Right ventricle myocardium inferior (tissue), 1 donor: ENCODE results near the gene GPC6. TPM values are rescaled to one million over a fixed set of nuclear protein-coding genes. Genes with fewer than 3 reads are reported as not detected.
A peak's percentile ranks its signal among the peaks of the same experiment; 100 is the strongest.
"Not testable (repeated sequence)": the region's sequence is repeated elsewhere in the genome, so short reads cannot be mapped to it uniquely, and the experiment has no call there.

Source experiments
- ATAC-seq: fragments of 200-7000 bp; cut with Tn5 transposase; one replicate; pipeline ENCODE4 v1.9.1; 2020; ENCODE audit warnings: mild to moderate bottlenecking, moderate library complexity
- DNase-seq: peaks from one replicate; pipeline ENCODE4 v3.0.0; 2021; ENCODE audit errors: missing footprints
- intact Hi-C: fragments of 100-400 bp; cut with DNase I; formaldehyde crosslinking; loops from one replicate; pipeline ENCODE4 v1.11.0; 2022
- total RNA-seq: library from RNA; stranded (reverse); fragmentation: NEBNext Ultra II Directional; extraction: Animal tissue kit (Norgen Biotek cat#: 25700); gene quantifications from one replicate; pipeline ENCODE4 v1.2.1, GENCODE V29; 2021
- donor health status: DM: no; HTN: yes; CAD: no; lungs with severe emphysema.

Gene GPC6
- total RNA-seq, 1 donor from 2014 or later, result 2.6 TPM

DNA sequence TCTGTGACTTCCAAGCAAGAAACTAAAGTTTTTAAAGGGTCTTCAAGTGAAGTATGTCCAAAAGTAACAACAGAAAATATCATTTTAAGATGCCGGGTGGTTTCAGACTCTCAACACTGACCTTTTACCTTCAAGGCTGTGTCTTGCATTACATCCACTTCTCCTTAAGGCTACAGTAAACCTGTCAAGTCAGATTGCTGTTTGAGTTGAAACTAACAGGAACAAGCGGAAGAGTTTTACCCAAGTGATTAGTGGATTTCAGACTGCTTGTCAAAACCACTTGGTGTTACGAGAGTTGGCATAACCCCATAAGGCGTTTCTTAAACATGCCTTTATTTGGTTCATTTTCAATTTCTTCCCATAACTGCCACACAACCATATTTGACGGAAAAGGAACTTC, 969.8 kb downstream of the GPC6 start:
- no peak for ATAC-seq
- intact Hi-C loops, result no loop called here
- DNase-seq, result no peak

DNA sequence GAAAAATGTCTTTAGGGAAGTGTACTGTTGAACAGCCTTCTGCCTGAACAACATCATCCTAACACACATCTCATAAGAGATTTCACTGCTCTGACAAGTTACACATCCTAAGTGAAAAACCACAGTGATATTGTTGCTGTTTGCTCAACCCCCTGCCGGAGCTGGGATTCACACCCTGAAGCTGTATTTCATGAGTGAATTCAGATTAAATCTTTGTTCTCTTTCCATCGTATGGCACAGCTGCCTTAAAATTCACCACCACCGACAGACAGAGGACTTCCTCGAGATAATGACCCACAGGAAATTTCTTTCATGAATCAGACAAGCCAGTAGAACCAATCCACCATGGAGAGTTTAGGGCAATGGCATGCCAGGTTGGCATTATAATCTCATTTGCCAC, 972.1 kb downstream of the GPC6 start:
- intact Hi-C loops, result no loop called here
- no peak for DNase-seq
- ATAC-seq, result no peak

DNA sequence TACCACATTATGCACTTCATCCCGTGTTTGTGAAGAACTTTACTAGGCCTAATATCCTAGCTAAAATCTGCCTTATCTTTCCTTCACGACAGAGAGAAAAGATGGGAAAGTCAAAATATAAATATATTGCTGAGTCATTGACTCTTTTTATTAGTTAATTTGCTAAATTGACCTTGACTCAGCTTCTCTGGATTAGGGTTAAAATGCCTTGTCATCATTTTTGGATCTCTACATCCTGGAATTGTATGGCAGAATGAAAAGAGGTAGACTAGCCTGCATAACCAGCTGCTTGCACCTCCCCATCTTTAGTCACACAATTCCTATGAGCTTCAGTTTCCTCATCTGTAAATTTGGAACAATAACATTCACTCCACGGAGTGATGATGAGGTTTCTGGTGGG, 972.5 kb downstream of the GPC6 start:
- no peak for ATAC-seq
- intact Hi-C loops, result no loop called here
- no peak for DNase-seq

DNA sequence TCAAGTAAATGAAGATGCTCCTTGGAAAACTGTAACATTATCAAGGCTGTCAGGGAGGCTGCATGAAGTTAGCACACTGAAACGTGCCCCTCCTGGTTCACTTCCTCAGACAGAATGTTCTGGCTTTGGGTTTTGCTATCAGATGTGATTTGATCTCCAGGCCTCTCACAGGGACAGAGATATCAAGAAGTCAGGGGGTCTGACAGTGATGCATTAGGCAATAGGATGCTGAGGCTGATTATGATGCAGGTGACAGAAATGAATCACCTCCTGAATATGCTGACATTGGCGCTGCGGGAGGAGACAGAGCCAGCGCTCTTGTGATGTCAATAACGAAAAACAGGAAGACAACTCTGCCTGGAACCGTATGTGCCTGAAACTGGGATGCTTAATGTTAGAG, 974.4 kb downstream of the GPC6 start:
- intact Hi-C loops, result no loop called here
- ATAC-seq, result no peak
- DNase-seq, result no peak

DNA sequence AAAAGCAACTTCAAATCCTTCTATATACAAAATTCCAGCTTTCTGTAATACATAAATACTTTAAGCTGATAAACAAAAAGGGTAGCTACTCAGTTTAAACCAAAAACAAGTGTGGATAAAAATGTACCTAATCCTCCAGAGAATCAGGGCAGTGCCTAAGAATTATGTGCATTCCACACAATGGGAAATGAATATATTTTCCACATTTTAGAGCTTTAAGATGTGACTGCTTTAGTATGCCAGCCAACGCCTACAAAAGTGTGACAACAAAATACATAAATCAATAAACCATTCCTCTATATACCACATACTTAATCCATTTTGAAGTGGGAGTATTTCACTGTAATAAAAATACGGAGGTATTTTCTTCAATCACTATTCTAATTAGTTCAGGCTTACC, 977.6 kb downstream of the GPC6 start:
- ATAC-seq (no peak), DNase-seq (no peak)
- intact Hi-C loops, result no loop called here

DNA sequence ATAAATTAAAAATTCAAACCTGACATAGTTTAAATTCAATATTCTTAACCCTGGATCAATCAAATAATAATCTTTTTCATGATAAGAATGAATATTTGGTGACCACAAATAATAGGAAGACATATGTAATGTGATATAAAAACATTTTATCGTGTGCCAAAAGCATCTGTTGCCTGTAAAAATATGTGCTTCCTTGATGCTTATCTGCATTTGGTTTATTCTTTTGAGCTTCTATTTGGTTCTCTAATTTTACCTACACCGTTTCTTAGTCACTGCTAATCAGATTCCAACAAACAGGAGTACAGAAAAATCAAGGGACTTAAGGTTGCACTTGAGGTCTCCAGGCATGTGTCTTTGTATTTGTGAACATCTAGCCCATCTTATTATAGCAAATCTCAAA, 978.3 kb downstream of the GPC6 start:
- intact Hi-C loops, result no loop called here
- no peak for ATAC-seq
- no peak for DNase-seq

DNA sequence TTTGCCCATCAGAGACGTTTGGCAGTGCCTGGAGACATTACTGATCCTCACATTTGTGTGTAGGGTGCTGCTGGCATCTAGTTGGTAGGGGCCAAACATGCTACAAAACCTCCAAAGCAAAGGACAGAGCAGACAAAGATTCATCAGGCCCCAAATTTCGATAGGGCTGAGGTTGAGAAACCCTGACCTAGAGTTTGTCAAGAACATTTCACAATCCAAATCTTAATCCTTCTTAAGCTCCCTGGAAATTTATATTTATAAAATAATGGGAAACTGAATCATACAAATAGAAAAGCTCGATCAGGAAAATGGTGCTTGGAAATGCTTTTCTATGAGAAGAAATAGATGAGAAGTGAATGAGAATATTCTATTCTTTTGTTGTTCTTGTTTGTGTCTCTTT, 979.3 kb downstream of the GPC6 start:
- intact Hi-C loops, result no loop called here
- no peak for ATAC-seq

DNA sequence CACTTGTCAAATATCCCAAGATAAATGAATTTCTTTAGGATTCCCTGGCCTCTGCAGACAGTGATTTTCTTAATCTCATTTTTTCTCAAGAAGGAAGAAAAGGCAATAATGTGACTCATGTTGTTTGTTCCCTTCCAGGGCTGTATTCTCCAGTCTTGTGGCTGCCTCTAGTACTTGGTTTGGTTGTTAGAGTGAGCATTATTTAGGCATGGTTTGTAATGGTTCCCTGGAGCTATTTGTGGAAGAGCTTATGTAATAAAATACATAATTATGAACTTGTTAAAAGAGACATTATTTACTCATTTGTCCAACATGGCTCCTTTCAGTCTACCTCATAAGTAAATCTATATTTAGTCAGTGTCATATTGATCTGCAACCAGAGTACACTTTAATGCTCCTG, 982.5 kb downstream of the GPC6 start:
- intact Hi-C loops, result no loop called here
- ATAC-seq (no peak), DNase-seq (no peak)

More for the DNA sequence above, 979.3 kb downstream of the GPC6 start:
- no peak for DNase-seq

DNA sequence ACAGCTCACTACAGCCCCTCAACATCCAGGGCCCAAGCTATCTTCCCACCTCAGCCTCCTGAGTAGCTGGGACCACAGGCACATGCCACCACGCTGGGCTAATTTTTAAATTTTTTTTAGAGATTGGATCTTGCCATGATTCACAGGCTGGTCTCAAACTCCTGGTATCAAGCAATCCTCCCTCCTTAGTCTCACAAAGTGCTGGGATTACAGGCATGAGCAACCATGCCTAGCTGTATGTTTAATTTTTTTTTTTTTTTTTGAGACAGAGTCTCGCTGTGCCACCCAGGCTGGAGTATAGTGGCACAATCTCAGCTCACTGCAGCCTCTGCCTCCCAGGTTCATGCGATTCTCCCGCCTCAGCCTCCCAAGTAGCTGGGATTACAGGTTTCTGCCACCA, 983.3 kb downstream of the GPC6 start:
- intact Hi-C loops, ATAC-seq, DNase-seq: not testable (repeated sequence)

DNA sequence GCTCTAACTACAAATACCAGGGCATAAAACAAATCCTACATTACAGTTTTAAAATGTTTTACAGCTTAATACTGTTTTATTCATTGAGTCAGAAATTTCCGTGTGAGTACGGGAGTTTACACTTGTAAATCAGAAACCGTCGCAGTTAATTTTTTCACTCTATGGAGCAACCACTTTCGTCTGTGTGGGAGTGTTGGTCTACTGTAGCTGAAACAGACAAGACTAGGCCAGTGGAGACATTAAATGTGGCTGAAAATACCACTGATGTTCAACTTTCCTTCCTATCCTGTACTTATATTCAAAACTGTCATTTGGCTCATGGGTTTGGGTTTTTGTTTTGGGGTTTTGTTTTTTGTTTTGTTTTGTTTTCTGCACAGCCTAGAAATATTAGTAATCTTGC, 984.2 kb downstream of the GPC6 start:
- ATAC-seq, result no peak
- intact Hi-C loops, result no loop called here
- no peak for DNase-seq

DNA sequence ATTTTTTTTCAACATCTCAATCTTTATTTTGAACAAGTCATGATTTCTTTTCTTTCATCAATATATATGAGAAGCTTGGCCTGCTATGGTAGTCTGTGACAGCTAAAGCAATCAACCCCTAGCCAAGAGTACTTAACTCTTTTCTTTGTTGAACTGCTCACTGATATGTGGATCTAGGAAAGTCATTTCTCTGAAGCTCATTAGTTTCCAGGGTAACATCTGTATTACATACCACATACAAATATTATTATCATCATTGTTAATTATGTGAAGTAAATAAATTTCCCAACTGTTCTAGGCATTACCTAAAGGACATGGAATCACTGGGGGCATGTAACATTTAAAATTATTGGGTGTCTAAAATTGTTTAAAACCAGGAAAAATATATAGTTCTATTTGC, 985.6 kb downstream of the GPC6 start:
- ATAC-seq (no peak), DNase-seq (no peak)
- intact Hi-C loops, result no loop called here

DNA sequence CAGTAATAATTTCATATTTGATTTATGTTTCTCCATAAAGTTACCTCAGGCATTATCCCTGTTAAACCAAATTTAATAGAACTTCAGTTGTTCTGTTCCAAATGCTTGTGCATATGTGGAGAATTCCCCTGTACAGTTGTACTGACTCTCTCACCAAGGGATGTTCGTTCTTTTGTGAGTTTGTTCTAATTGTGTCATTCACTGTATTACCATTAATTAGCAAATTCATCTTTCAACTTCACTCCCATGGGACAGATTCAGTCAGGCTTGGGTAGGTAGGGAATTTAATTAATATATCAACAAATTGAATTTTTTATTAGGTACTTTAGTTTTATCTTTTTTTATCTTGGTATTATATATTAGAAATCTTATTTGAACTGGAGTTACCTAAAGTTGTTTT, 987.5 kb downstream of the GPC6 start:
- ATAC-seq (no peak), DNase-seq (no peak)
- intact Hi-C loops, result no loop called here

DNA sequence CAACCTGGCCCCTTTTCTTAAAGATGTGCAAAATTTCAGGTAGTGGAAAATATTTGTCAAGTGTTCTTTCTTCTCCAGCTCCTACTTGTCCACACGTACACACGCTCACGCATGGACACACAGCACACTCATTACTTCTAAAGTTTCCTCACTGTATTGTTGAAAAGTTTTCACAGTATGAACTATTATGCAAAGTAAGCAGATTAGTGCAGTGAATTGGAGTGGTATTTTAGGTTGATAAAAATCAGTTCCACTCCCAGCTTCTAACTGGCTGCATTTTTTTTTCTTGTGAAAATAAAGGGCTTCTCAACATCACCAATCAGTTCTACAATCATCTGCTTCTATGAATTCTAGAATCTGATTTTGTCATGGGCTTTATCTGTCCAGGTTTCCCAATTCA, 988.4 kb downstream of the GPC6 start:
- DNase-seq (no peak), ATAC-seq (no peak)
- intact Hi-C loops, result no loop called here

DNA sequence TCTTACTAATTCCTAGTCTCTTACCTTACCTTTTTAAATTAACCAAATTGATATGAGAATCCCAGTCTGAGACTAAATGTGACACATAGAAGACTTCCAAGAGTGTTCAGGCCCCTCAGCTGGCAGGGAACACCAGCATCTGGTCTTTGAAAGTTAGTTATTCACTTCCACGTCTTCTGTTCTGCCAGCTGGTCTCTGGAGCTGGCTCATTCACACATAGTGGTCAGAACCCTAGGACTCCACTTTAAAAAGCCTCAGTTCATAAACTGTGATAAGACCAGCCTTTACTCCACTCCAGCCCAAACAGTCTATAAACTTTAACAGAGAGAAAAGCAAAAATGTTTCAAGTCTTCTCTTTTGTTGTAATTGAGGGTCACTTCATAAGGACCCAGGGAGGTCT, 989.9 kb downstream of the GPC6 start:
- intact Hi-C loops, result no loop called here
- no peak for ATAC-seq
- no peak for DNase-seq

DNA sequence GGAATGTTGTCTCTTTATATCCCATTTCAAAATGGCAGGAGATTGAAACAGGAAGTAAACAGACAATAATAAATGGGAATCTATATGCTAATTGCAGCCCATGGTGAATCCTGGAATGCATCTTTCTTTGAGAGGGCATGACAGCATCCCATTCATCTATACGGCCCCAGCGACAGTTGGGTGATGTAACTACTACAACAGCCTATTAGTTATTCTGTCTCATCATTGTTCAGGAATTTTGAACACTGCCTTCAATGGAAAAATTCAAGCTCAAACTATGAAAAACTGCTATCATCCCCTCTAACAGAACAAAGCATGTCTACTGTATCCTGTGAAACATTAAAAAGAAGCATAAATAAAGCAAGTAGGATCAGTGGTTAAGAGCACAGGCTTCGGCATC, 990.8 kb downstream of the GPC6 start:
- intact Hi-C loops, result no loop called here
- DNase-seq (no peak), ATAC-seq (no peak)

DNA sequence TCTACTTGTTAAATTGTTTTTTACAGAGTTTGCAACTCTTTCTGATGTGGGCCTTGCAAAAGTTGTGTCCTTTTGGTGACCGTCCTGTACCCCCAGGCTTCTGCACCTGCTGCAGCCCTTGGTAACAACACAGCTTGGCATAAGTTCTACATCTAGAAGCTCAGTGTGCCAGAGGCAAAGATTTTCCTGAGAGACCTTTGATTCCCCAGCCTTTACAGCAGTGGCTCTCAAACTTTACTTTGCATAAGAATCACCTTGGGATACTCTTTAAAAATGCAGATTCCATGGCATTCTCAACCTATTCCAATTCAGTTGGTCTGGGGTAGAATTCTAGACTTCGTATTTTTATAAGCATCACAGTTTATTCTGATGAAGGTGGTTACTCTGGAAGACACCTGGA, 991.9 kb downstream of the GPC6 start:
- ATAC-seq, result no peak
- DNase-seq, result no peak
- intact Hi-C loops, result no loop called here

DNA sequence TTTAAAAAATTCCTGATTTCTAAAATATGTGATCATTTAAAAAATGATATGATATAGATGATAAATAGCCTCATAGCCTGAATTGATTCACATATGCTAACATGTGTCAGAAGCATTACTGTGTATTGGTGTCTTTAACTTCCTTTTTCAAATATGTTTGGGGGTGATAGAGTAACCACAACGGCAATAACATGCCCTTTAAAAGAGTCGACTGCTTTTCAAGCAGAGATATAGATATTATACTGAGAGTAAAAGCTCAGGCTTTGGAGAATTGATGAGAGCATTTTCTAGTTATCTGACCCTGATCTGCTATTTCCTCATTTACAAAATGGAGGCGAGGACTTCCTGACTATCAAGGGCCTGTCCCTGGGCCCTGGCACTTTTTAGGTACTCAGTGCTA, 992.3 kb downstream of the GPC6 start:
- no peak for ATAC-seq
- intact Hi-C loops, result no loop called here

DNA sequence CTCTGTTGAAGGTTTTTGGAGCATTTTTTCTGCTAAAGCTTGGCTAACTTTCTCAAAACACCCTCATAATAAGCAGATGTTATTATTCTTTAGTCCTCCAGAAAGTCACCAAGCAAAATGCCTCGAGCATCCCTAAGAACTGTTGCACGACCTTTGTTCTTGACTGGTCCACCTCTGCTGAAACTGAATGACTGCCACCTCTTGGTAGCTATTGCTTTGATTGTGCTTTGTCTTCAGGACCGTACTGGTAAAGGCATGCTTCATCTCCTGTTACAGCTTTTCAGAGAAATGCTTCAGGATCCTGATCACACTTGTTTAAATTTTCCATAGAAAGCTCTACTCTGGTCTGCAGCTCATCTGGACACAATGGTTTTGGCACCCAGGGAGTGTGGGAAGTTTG, 998.1 kb downstream of the GPC6 start:
- ATAC-seq (no peak), DNase-seq (no peak)
- intact Hi-C loops, result no loop called here

More for the DNA sequence above, 992.3 kb downstream of the GPC6 start:
- DNase-seq, result no peak

DNA sequence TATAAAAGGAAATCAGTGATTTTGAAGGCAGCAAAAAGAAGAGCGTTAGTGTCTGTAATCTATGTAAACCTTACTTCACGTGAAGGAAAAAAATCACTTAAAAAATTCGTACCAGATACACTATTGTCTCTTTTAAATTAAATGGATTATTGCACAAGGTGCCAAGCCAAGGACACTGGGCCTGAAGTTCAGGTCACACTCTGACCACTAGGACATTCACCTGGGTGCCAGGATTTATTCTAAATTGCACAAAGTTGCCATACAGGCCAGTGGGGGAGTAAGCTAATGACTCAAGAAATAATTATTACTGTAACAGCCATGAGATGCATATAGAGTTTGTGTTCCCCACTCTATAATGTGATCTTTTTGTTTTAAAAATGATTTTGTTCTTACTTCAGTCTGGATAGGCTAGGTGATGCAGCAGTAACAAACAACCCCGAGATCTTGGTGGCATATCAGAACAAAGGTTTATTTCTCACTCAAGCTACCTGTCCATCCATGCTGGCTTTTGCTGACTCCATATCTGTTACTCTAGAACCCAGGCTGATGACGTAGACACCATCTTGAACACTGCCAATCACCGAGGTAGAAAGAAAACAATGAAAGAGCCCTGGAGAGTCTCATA, 1000.8 kb downstream of the GPC6 start:
- ATAC-seq, result no peak
- DNase-seq, result no peak
- intact Hi-C loops, result no loop called here

DNA sequence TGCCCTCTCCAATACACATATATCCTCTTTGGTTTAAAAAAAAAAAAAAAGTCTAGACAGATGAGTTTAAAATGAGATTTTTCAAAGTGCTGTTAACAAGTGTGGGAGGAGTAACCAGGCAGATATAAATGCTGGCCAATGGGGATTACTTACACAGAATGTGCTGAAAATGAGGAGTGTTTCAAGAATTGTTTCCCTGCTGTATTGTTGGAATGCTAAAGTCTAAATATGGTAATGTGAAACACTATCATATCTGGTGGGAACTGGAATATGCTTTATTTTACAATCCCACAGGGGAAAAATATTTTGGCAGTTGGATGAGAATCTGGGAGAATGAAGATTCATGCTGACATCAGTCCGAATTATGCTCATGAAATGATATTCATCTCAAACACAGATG, 1002.2 kb downstream of the GPC6 start:
- intact Hi-C loops, result no loop called here
- peak; percentile 67 for ATAC-seq
- no peak for DNase-seq

DNA sequence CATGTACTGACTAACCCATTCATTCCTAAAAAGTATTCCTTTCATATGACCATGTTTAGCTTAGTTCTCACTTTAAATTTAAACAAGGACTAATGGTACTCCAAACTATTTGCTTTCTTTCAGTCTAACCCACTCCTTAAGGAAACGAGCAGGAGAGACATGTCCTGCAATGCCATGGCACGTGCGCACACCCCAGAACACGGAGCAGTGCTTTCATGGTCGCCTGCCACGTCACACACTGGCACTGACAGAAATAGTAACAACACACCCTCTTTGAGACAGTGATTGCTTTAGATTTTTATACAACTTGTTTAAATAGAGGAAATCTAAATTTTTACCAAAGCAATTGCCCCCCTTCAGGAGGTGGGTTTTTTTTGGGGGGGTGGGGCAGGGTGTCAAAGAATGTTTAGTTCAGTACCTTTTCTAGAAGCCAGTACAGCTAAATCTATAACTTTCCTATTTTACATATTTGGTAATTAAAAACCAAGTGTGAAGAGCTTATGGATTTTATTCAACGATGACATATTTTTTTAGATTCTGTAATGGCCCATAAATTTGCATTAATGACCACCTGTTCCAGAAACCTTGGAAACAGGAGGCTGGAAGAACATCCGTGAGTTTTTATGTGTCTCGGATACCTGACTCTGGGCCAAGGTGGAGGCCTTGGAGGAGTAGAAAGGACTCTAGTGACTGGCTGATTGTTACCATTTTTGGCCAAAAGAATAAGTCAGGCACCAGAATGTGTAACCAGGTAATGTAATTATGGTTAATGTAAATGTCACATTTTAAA, 1005.7 kb downstream of the GPC6 start:
- intact Hi-C loops, result no loop called here
- no peak for ATAC-seq
- peak; percentile 55 for DNase-seq
